B cell (primary cell): ENCODE measurements around the gene EPHB1. TPM values are rescaled to one million over a fixed set of nuclear protein-coding genes. Genes with fewer than 3 reads are reported as not detected.

Source experiments
- ATAC-seq: fragments of 200-7000 bp; cut with Tn5 transposase; one replicate; pipeline ENCODE4 v1.10.0; 2021; ENCODE audit warnings: low read depth, mild to moderate bottlenecking, moderate number of reproducible peaks, moderate library complexity
- CTCF ChIA-PET: fragments of 350-600 bp; sonication (Branson Sonifier 250); formaldehyde crosslinking; loops from one replicate; lab custom pipeline; 2021; ENCODE audit warnings: antibody characterized with exemption, inconsistent platforms; lab: Charles Lee
- POLR2A ChIA-PET: fragments of 350-600 bp; sonication (Branson Sonifier 250); formaldehyde crosslinking; loops from one replicate; lab custom pipeline; 2021; ENCODE audit warnings: antibody characterized with exemption; lab: Charles Lee
- DNase-seq: peaks from one replicate; pipeline ENCODE4 v3.0.0; 2013
- H2AFZ ChIP-seq: 2 replicates; pipeline ENCODE4 v1.6.1; 2012; ENCODE audit warnings: mild to moderate bottlenecking, low read depth, low read length; ENCODE audit not compliant: insufficient read depth, poor library complexity, severe bottlenecking
- H3K27ac ChIP-seq, 2 donors: 1 replicate in 1 of 2; 2 replicates in 1 of 2; pipeline ENCODE4 v1.5.1; 2012 to 2013; ENCODE audit warnings: low read length in 2 of 2, mild to moderate bottlenecking in 2 of 2, moderate library complexity in 1 of 2
- H3K27me3 ChIP-seq, 4 experiments: fragments of 200-600 bp in 1 of 4; sonication (generic) in 1 of 4; replicated peaks in 1 of 4; 1 replicate in 2 of 4; 2 replicates in 2 of 4; pipeline versions ENCODE4 v1.6.1 to v1.7.0; 2013 to 2016; ENCODE audit warnings: low read length in 3 of 4, mild to moderate bottlenecking in 2 of 4, mixed read lengths in 1 of 4, moderate library complexity in 1 of 4; ENCODE audit not compliant: insufficient read depth in 4 of 4, control insufficient read depth in 3 of 4; ENCODE audit errors: control extremely low read depth in 1 of 4
- H3K36me3 ChIP-seq, 2 experiments: replicated peaks in 1 of 2; 1 replicate in 1 of 2; 2 replicates in 1 of 2; pipeline versions ENCODE4 v1.6.1 to v1.7.1; 2013; ENCODE audit warnings: low read length in 1 of 2; ENCODE audit not compliant: insufficient read depth in 2 of 2, control insufficient read depth in 1 of 2; ENCODE audit errors: control extremely low read depth in 1 of 2, extremely low read depth in 1 of 2
- H3K4me1 ChIP-seq, 2 donors: fragments of 200-600 bp in 1 of 2; sonication (generic) in 1 of 2; 1 replicate in 1 of 2; 2 replicates in 1 of 2; pipeline versions ENCODE4 v1.5.1 to v1.6.1; 2013 to 2017; ENCODE audit warnings: low read length in 2 of 2; ENCODE audit not compliant: control insufficient read depth in 2 of 2, insufficient read depth in 2 of 2
- H3K4me2 ChIP-seq: replicated peaks from 2 replicates; pipeline ENCODE3; 2012; ENCODE audit warnings: mild to moderate bottlenecking, low read depth, low read length; ENCODE audit not compliant: poor library complexity, severe bottlenecking
- H3K4me3 ChIP-seq, 5 experiments: fragments of 200-600 bp in 1 of 5; sonication (generic) in 1 of 5; 1 replicate in 3 of 5; 2 replicates in 2 of 5; pipeline versions ENCODE4 v1.5.1 to v1.7.0; 2011 to 2016; ENCODE audit warnings: low read length in 4 of 5, mild to moderate bottlenecking in 4 of 5, low read depth in 2 of 5, control low read depth in 1 of 5, moderate library complexity in 1 of 5; ENCODE audit not compliant: insufficient read depth in 1 of 5; ENCODE audit errors: control extremely low read depth in 1 of 5, extremely low read depth in 1 of 5
- H3K79me2 ChIP-seq: fragments of 200-600 bp; sonication (generic); one replicate; pipeline ENCODE4 v1.6.0; 2016; ENCODE audit warnings: low read length; ENCODE audit not compliant: control insufficient read depth, insufficient read depth
- H3K9ac ChIP-seq: fragments of 200-600 bp; sonication (generic); 2 replicates; pipeline ENCODE4 v1.6.1; 2017; ENCODE audit warnings: mild to moderate bottlenecking, low read length, moderate library complexity
- H3K9me3 ChIP-seq, 3 donors: one replicate each; pipeline versions ENCODE4 v1.6.1 to v1.7.1; 2013; ENCODE audit warnings: low read length in 2 of 3; ENCODE audit not compliant: control insufficient read depth in 2 of 3, insufficient read depth in 1 of 3; ENCODE audit errors: control extremely low read depth in 1 of 3
- H4K20me1 ChIP-seq: 2 replicates; pipeline ENCODE4 v1.6.0; 2012; ENCODE audit warnings: mild to moderate bottlenecking, low read length; ENCODE audit not compliant: insufficient read depth, control insufficient read depth, poor library complexity, severe bottlenecking
- H3K27ac Mint-ChIP-seq: one replicate; pipeline ENCODE4 v1.8.0; 2021; ENCODE audit warnings: mixed read lengths
- H3K27me3 Mint-ChIP-seq: one replicate; pipeline ENCODE4 v1.8.0; 2021; ENCODE audit warnings: mixed read lengths
- H3K4me1 Mint-ChIP-seq: one replicate; pipeline ENCODE4 v1.8.0; 2021; ENCODE audit warnings: mixed read lengths
- H3K4me3 Mint-ChIP-seq: one replicate; pipeline ENCODE4 v1.8.0; 2021; ENCODE audit warnings: mixed read lengths
- H3K9me3 Mint-ChIP-seq: one replicate; pipeline ENCODE4 v1.8.0; 2022; ENCODE audit warnings: mixed read lengths; ENCODE audit not compliant: insufficient read depth
- EZH2 ChIP-seq: IDR thresholded peaks from 2 replicates; pipeline ENCODE4 v1.6.1; 2012; ENCODE audit warnings: borderline replicate concordance, low read depth, mild to moderate bottlenecking, moderate library complexity, low read length; ENCODE audit not compliant: insufficient read depth, poor library complexity, severe bottlenecking
- WGBS: methylation state at CpG from one replicate; pipeline ENCODE4 v1.1.5; 2013; ENCODE audit warnings: missing lambda C conversion rate; ENCODE audit not compliant: insufficient coverage; 5-methylcytosine and 5-hydroxymethylcytosine counted together
- intact Hi-C: fragments of 100-400 bp; cut with micrococcal nuclease; formaldehyde crosslinking; loops from one replicate; pipeline ENCODE4 v1.10.0; 2022
- polyA plus RNA-seq: library from polyadenylated mRNA; depleted of rRNA; stranded (reverse); fragments of >200 nt; gene quantifications from 2 replicates; pipeline ENCODE4 v1.2.3, GENCODE V29; 2012
- total RNA-seq, 2 donors: library from RNA; stranded (reverse); fragments of 120-200 nt in 1 of 2; gene quantifications; 1 replicate in 1 of 2; 2 replicates in 1 of 2; pipeline versions ENCODE4 v1.2.3 to v1.2.4, GENCODE V29; 2013 to 2022
- TF ChIP-seq, protein P1 (sequence below): fragments of 200-600 bp; IDR thresholded peaks from one replicate; pipeline ENCODE4 v1.8.0; 2022; ENCODE audit warnings: antibody characterized with exemption, mild to moderate bottlenecking

Gene EPHB1
- total and polyA plus RNA-seq, 2 donors (not counting 1 experiment from before 2014, with no cell fraction given) = 0.01 TPM; not detected in 1

GRCh38 chr3:135272026-135272669 lies 477.1 kb downstream of the EPHB1 start:
- 63% methylated on average over 3 of the region's 7 CpGs for WGBS
- H3K9ac ChIP-seq = no peak overlapping the region
- H3K4me1 ChIP-seq = no peaks in the 10 kb centered on the region
- ATAC-seq (no peak), DNase-seq (no peak)
- H3K79me2 ChIP-seq = no peaks in the 10 kb centered on the region
- CTCF ChIA-PET = no interaction called here
- no peaks in the 10 kb centered on the region for H3K36me3 ChIP-seq
- H3K27me3 Mint-ChIP-seq = no peaks in the 10 kb centered on the region
- H2AFZ ChIP-seq = no peak overlapping the region
- H3K27ac ChIP-seq = no peak overlapping the region
- POLR2A ChIA-PET = no interaction called here
- H3K27ac Mint-ChIP-seq = no peak overlapping the region
- no peak overlapping the region for H3K4me2 ChIP-seq
- H3K9me3 Mint-ChIP-seq = peaks cover 2% of the 10 kb centered on the region
- intact Hi-C loops = no loop called here
- no peaks in the 10 kb centered on the region for H3K4me1 Mint-ChIP-seq
- no peaks in the 10 kb centered on the region for H4K20me1 ChIP-seq
- no peak overlapping the region for H3K4me3 Mint-ChIP-seq
- TF ChIP-seq, protein P1, sequence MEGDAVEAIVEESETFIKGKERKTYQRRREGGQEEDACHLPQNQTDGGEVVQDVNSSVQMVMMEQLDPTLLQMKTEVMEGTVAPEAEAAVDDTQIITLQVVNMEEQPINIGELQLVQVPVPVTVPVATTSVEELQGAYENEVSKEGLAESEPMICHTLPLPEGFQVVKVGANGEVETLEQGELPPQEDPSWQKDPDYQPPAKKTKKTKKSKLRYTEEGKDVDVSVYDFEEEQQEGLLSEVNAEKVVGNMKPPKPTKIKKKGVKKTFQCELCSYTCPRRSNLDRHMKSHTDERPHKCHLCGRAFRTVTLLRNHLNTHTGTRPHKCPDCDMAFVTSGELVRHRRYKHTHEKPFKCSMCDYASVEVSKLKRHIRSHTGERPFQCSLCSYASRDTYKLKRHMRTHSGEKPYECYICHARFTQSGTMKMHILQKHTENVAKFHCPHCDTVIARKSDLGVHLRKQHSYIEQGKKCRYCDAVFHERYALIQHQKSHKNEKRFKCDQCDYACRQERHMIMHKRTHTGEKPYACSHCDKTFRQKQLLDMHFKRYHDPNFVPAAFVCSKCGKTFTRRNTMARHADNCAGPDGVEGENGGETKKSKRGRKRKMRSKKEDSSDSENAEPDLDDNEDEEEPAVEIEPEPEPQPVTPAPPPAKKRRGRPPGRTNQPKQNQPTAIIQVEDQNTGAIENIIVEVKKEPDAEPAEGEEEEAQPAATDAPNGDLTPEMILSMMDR = no peak
- TF ChIP-seq EZH2 = no peak
- no peaks in the 10 kb centered on the region for H3K27me3 ChIP-seq
- H3K9me3 ChIP-seq = peaks cover 0 to 3% (median 0%) of the 10 kb centered on the region in 3 donors
- H3K4me3 ChIP-seq = no peak overlapping the region

- ChIA-PET CTCF (no interaction called here), POLR2A (no interaction called here)
- Mint-ChIP-seq H3K27me3 (no peaks in the 10 kb centered on the region), H3K9me3 (peaks cover 2% of the 10 kb centered on the region), H3K4me3 (no peak overlapping the region), H3K4me1 (no peaks in the 10 kb centered on the region), H3K27ac (no peak overlapping the region)
- H3K9ac ChIP-seq = no peak overlapping the region
- intact Hi-C loops = no loop called here
- no peaks in the 10 kb centered on the region for H4K20me1 ChIP-seq
- H3K79me2 ChIP-seq = no peaks in the 10 kb centered on the region
- H3K4me1 ChIP-seq = no peaks in the 10 kb centered on the region
- H3K4me2 ChIP-seq = no peak overlapping the region
- TF ChIP-seq, protein P1 = no peak
- peaks cover 0 to under 1% (median 0%) of the 10 kb centered on the region in 3 donors for H3K9me3 ChIP-seq
- H2AFZ ChIP-seq = no peak overlapping the region
- no peak for ATAC-seq
- DNase-seq = no peak
- H3K36me3 ChIP-seq = no peaks in the 10 kb centered on the region
- no CpG with 5 or more reads among the region's 1 CpG for WGBS
- H3K27me3 ChIP-seq = no peaks in the 10 kb centered on the region
- H3K4me3 ChIP-seq = no peak overlapping the region
- no peak overlapping the region for H3K27ac ChIP-seq
Measured at GRCh38 chr3:135292162-135292561, 497.1 kb downstream of the EPHB1 start.
